Prostate gland (tissue), 2 donors: Measurements from ENCODE around the gene PLCB4.

Source experiments
- CTCF ChIP-seq, 4 experiments: fragments of 200-600 bp in 2 of 4; fragments of 450-650 bp in 2 of 4; sonication (generic) in 2 of 4; IDR thresholded peaks; 1 replicate in 3 of 4; 2 replicates in 1 of 4; pipeline ENCODE4 v1.5.1; 2016 to 2019; ENCODE audit warnings: antibody characterized with exemption in 4 of 4, mild to moderate bottlenecking in 2 of 4, moderate library complexity in 2 of 4
- POLR2A ChIP-seq: fragments of 450-650 bp; IDR thresholded peaks from one replicate; pipeline ENCODE4 v1.6.1; 2016; ENCODE audit warnings: antibody characterized with exemption, mild to moderate bottlenecking

GRCh38 chr20:9352739-9353138, 283.9 kb downstream of the PLCB4 start:
- TF ChIP-seq CTCF (IDR thresholded peaks at IDR 0.05) (no peak), POLR2A (no peak)
